Transverse colon (tissue), 4 donors: Measurements from ENCODE around the gene CFAP68. TPM values are rescaled to one million over a fixed set of nuclear protein-coding genes. Genes with fewer than 3 reads are reported as not detected.

Source experiments
- DNase-seq: peaks from one replicate; pipeline ENCODE4 v3.0.0-alpha.2; 2019
- H3K27ac ChIP-seq, 4 donors: fragments of 200-600 bp; sonication (generic); 2 replicates each; pipeline ENCODE4 v1.5.1; 2016 to 2018; ENCODE audit warnings: inconsistent platforms in 4 of 4
- H3K27me3 ChIP-seq: fragments of 200-600 bp; sonication (generic); 2 replicates; pipeline ENCODE4 v1.5.1; 2017; ENCODE audit warnings: inconsistent platforms
- H3K36me3 ChIP-seq, 4 donors: fragments of 200-600 bp; sonication (generic); 2 replicates each; pipeline ENCODE4 v1.5.1; 2017 to 2019; ENCODE audit warnings: inconsistent platforms in 4 of 4
- H3K4me1 ChIP-seq, 4 donors: fragments of 200-600 bp; sonication (generic); 2 replicates each; pipeline ENCODE4 v1.5.1; 2017 to 2020; ENCODE audit warnings: inconsistent platforms in 4 of 4
- H3K4me3 ChIP-seq, 4 donors: fragments of 200-600 bp; sonication (generic); 1 replicate in 1 of 4; 2 replicates in 3 of 4; pipeline versions ENCODE4 v1.5.1 to v1.6.1; 2017 to 2019; ENCODE audit warnings: inconsistent platforms in 4 of 4
- H3K9me3 ChIP-seq, 2 donors: fragments of 200-600 bp; sonication (generic); 2 replicates each; pipeline ENCODE4 v1.5.1; 2017 to 2019; ENCODE audit warnings: inconsistent platforms in 2 of 2
- CTCF ChIP-seq, 5 experiments: fragments of 200-600 bp in 3 of 5; fragments of 450-650 bp in 2 of 5; sonication (generic) in 3 of 5; IDR thresholded peaks; 1 replicate in 2 of 5; 2 replicates in 3 of 5; pipeline ENCODE4 v1.5.1; 2016 to 2017; ENCODE audit warnings: antibody characterized with exemption in 5 of 5, inconsistent platforms in 3 of 5, mild to moderate bottlenecking in 2 of 5, moderate library complexity in 1 of 5
- EP300 ChIP-seq: sonication (generic); formaldehyde crosslinking; IDR thresholded peaks from one replicate; pipeline ENCODE4 v1.6.1; 2017; ENCODE audit warnings: antibody characterized with exemption, low read depth
- POLR2A ChIP-seq: fragments of 450-650 bp; IDR thresholded peaks from one replicate; pipeline ENCODE4 v1.6.1; 2016; ENCODE audit warnings: antibody characterized with exemption, mild to moderate bottlenecking, moderate library complexity
- POLR2AphosphoS5 ChIP-seq, 3 donors: sonication (generic); formaldehyde crosslinking; IDR thresholded peaks; one replicate each; pipeline ENCODE4 v1.6.1; 2016; ENCODE audit warnings: antibody characterized with exemption in 3 of 3
- WGBS, 2 donors: methylation state at CpG; one replicate each; pipeline ENCODE4 v1.1.5; 2018; ENCODE audit warnings: low coverage in 1 of 2; 5-methylcytosine and 5-hydroxymethylcytosine counted together
- in situ Hi-C, 4 donors: fragments of 200-750 bp; cut with MboI; loops; one replicate each; pipeline versions ENCODE4 v1.15.0 to v1.15.1; 2017; ENCODE audit warnings: low sequenced_read_pairs in 3 of 4, low pct_ligation_motif_present in 1 of 4, low pct_unique_long_range_greater_than_20kb in 1 of 4
- intact Hi-C: fragments of 100-400 bp; cut with DNase I; formaldehyde crosslinking; loops from one replicate; pipeline ENCODE4 v1.15.1; 2023; ENCODE audit warnings: low total_unique reads
- total RNA-seq, 4 donors: library from RNA; depleted of rRNA; stranded (reverse); fragments of >200 nt; gene quantifications; one replicate each; pipeline ENCODE4 v1.1.0, GENCODE V29; 2016

Gene CFAP68
- total RNA-seq, 4 donors from 2014 or later = 0.20 to 19.8 (median 18.8) TPM; not detected in 1

DNA sequence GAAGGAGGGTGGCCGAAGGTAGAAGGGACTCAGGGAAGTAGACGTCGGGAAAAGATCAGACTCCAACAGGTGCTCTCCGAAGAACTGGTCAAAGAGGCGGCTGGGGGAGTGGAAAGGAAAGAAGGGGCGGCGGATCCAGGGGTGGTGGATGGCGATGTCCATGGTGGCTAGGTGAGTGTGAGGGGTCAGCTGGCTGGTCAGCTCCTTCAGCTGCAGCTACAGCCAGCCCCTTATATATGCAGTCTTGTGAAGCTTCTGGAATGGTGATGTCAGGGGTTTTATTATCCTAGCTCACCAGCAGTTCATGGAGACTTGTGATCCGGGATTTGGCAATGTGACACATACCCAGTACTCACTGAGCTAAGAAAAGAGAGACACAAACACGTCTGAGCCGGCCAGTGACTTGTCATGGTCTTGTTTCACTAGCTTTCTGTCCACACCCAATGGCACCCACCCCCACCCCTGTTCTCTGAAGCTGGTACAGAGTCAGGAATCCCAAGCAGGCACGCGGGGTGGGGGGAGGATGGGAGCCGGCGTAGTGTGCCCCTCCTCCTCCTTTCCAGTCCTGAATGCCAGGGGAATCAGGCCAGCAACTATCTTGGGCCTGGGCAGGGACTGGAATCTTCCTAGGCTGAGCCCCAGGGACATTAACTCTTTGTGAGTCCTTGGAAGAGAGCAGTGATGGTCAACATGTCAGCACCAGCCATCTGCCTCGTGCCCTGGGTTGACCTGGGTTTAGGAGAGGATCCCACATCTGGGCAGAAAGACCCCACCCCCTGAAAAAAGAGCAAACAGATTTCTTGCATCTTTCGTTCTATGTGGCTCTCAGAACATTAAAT is 32.4 kb downstream of the CFAP68 start, which contains the start of gene CRYAB:
Gene CRYAB (minus strand): TSS at position 208 of the 839 bp plus-strand sequence. CDS start 46 bp downstream, at position 162.
- H3K9me3 ChIP-seq = no peaks in the 10 kb centered on the region

DNA sequence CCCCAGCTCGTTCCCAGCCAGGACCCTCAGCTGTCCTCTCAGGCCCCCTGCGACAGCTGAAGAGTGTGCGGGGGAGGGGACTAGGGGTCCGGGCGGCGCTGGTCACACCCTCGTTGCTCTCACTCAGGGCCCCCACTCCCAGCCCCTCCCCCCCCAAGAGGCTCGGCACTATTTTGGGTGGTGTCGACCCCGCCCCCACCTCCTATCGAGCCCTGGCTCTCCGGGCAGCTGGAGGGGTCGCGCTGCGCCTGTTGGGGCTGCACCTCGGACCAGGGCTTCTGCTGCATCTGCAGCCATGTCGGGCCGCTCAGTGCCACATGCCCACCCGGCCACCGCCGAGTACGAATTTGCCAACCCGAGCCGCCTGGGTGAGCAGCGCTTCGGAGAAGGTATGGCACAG is 33.2 kb downstream of the CFAP68 start, which contains the start of gene HSPB2:
Gene HSPB2 (plus strand): TSS at position 200 of the 400 bp plus-strand sequence. CDS start 96 bp downstream, at position 296.
- 50% methylated on average over 18 of the region's 26 CpGs; no CpG with 5 or more reads in 1 of the 2 donors for WGBS, 2 donors
- H3K27me3 ChIP-seq = no peaks in the 10 kb centered on the region
- DNase-seq = no peak
- peak within 1 kb of the TSS; percentile 27 to 49 (median 41) for H3K4me3 ChIP-seq
- H3K36me3 ChIP-seq = no peaks in the 10 kb centered on the region
- TF ChIP-seq POLR2A (no peak), POLR2AphosphoS5 (IDR thresholded peaks at IDR 0.05) (no peak), CTCF (IDR thresholded peaks at IDR 0.05) (no peak), EP300 (no peak)
- no peaks in the 10 kb centered on the region for H3K9me3 ChIP-seq
- peaks cover 0 to 10% (median 0%) of the 10 kb centered on the region in 4 donors for H3K4me1 ChIP-seq
- H3K27ac ChIP-seq = peak within 1 kb of the TSS; percentile 83 to 97 (median 86)
- in situ Hi-C loops = no loop called here
- intact Hi-C loops = no loop called here

More for the DNA sequence above, 32.4 kb downstream of the CFAP68 start, which contains the start of gene CRYAB:
- Histone ChIP-seq H3K27me3 (no peaks in the 10 kb centered on the region), H3K27ac (peak within 1 kb of the TSS; percentile 83 to 97 (median 86)), H3K4me1 (peaks cover 0 to 10% (median 0%) of the 10 kb centered on the region in 4 donors), H3K36me3 (no peaks in the 10 kb centered on the region), H3K4me3 (peak within 1 kb of the TSS; percentile 27 to 49 (median 41))
- 49% methylated on average over 17 of the region's 17 CpGs; no CpG with 5 or more reads in 1 of the 2 donors for WGBS, 2 donors
- peak; percentile 68 for DNase-seq
- in situ Hi-C loops = no loop called here
- TF ChIP-seq EP300 (peak; percentile 21), CTCF (IDR thresholded peaks at IDR 0.05) (no peak), POLR2A (peak; percentile 62), POLR2AphosphoS5 (IDR thresholded peaks at IDR 0.05) (peak; percentile 69 to 83 (median 76))
- intact Hi-C loops = no loop called here

- Histone ChIP-seq H3K4me1 (peaks cover 0 to 16% (median 2%) of the 10 kb centered on the region in 4 donors), H3K9me3 (no peaks in the 10 kb centered on the region), H3K27ac (peak overlapping the region; percentile 83 to 97 (median 86)), H3K4me3 (peak overlapping the region; percentile 8 to 49 (median 30)), H3K36me3 (no peaks in the 10 kb centered on the region), H3K27me3 (no peaks in the 10 kb centered on the region)
- intact Hi-C loops = no loop called here
- WGBS, 2 donors = 25 to 67% methylated on average over 6 to 24 of the region's 24 CpGs
- TF ChIP-seq POLR2AphosphoS5 (IDR thresholded peaks at IDR 0.05) (peak in 1 of 3 donors; percentile 8), POLR2A (no peak)
- no peak for DNase-seq
- in situ Hi-C loops = no loop called here
Measured at GRCh38 chr11:111913031-111913861, 33.9 kb downstream of the CFAP68 start.

DNA sequence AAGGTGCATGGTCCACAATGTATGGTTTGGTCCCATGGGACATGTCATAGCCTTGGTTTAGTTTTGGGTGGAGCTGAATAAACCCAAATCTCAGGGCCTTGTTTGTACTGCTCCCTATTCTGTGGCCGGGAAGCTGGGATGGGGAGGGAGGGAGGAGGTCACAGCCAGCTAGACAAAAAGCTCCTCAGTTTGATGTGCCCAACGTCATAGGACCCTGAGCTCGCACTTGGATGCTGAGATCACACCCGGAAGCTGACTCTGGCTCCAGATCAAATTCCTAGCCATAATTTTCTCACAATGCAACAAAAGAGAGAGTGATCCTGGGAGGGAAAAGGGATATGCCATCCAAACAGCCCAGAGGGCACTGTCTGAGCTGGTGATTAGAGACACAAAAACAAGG is 34.7 kb downstream of the CFAP68 start:
- in situ Hi-C loops = no loop called here
- H3K27ac ChIP-seq = peak overlapping the region; percentile 83 to 97 (median 86)
- TF ChIP-seq CTCF (IDR thresholded peaks at IDR 0.05) (no peak), EP300 (no peak), POLR2A (peak; percentile 50), POLR2AphosphoS5 (IDR thresholded peaks at IDR 0.05) (peak in 2 of 3 donors; percentile 38 to 73)
- no peaks in the 10 kb centered on the region for H3K36me3 ChIP-seq
- DNase-seq = no peak
- 25% methylated on average over 4 of the region's 4 CpGs; no CpG with 5 or more reads in 1 of the 2 donors for WGBS, 2 donors
- intact Hi-C loops = no loop called here
- H3K27me3 ChIP-seq = no peaks in the 10 kb centered on the region
- H3K4me1 ChIP-seq = peaks cover 0 to 22% (median 5%) of the 10 kb centered on the region in 4 donors
- H3K9me3 ChIP-seq = no peaks in the 10 kb centered on the region
- peak overlapping the region in 3 of 4 donors; percentile 27 to 49 (median 34) for H3K4me3 ChIP-seq
